HG03135 (cell line): ENCODE measurements around the gene TRIM59.

Experiments
- ATAC-seq: cut with Tn5 transposase; IDR thresholded peaks from one replicate; pipeline ENCODE4 v1.9.1; 2021; ENCODE audit warnings: mild to moderate bottlenecking, moderate library complexity; ENCODE audit not compliant: unreplicated experiment

The TRIM59 gene

GRCh38 chr3:160403796-160404470, 45.7 kb downstream of the TRIM59 start:
- ATAC-seq = no peak

DNA sequence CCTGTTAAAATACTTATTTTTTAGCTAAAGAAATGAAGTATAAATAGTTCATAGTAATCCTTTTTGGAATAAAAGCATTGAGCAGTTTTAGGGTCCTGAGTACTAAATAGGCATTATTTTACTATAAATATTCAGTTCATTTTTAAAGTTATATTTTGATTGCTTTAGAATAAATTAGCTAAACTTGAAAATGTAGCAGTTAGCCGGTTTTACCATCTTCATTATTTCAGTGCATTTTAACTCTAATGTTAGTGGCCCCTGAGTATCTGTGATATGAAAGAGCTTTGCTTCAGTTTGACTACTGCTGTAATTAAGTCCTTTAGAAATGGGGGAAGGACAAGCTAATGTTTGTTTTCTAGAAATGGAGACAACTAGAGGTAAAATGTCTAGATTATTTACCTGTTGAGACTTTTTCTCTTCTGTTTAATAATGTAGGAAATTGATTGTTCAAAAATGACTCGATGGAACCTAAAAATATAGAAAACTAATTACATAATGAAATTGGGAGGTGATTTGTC, 46.5 kb downstream of the TRIM59 start:
- ATAC-seq = no peak

GRCh38 chr3:160402221-160403027, 47.2 kb downstream of the TRIM59 start:
- ATAC-seq = no peak

- ATAC-seq = no peak
Measured at GRCh38 chr3:160401291-160402095, 48.1 kb downstream of the TRIM59 start.

DNA sequence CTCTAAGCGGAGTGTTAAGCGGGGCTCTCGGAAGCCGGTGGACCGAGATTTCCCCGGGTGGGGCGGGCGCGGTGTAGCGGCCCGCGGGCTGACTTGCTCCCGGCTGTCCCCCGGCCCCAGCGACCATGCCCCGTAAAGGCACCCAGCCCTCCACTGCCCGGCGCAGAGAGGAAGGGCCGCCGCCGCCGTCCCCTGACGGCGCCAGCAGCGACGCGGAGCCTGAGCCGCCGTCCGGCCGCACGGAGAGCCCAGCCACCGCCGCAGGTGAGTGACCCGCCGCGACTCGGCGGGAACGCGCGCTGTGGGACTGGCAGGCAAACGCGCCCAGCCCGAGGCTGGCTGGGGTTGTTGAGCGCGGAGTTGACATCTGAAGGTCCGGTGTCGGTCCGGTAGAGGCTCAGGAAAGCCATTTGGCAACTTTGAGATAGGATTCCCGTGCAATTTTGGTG, 48.9 kb downstream of the TRIM59 start:
- ATAC-seq = peak; percentile 12

GRCh38 chr3:160400030-160400701, 49.4 kb downstream of the TRIM59 start:
- peak; percentile 3 for ATAC-seq

DNA sequence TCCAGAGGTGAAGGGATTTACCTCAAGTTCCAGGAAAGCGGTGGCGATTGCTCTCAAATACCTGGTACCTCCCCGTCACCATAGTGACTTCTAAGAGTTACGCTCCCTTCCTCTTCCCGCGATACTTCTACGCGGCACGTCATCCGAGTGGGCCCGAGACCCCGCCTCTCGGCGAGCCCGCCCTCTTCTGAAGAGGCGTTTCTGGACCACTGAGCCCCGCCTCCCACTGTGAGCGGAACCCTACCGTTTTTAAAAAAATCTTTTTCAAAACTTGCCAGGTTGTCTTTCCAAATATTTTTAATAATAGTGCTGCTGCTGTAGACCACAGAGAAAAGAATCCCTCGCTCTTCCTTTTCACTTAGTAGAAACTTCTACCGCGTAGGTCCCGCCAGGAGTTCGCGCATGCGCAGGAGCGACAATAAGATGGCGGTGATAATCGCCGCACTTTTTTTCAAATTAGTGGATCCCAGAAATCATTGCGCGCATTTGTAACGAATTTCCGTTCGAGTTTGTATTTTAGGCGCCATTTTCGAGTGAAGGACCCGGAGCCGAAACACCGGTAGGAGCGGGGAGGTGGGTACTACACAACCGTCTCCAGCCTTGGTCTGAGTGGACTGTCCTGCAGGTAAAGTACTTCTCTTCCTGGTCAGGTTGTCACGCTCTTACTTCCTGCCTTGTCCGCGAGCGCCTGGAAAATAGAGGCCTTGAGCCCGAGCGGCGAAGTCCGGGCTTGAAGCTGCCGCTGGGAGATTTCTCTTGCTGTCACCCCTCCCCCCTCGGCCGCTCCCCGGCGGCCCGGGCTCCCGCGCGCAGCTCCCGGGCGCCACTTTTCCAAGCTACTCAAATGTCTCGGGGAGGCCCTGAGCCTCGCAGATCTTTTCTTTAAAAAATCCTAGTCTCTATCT, 50.2 kb downstream of the TRIM59 start, which contains the start of the genes IFT80 and SMC4:
Gene IFT80 (minus strand): TSS at position 101 of the 905 bp plus-strand sequence. CDS start 14,625 bp downstream, outside the sequence.
Gene SMC4 (plus strand): TSS at position 526 of the 905 bp plus-strand sequence. CDS start 1,177 bp downstream, outside the sequence.
- peak; percentile 94 for ATAC-seq

DNA sequence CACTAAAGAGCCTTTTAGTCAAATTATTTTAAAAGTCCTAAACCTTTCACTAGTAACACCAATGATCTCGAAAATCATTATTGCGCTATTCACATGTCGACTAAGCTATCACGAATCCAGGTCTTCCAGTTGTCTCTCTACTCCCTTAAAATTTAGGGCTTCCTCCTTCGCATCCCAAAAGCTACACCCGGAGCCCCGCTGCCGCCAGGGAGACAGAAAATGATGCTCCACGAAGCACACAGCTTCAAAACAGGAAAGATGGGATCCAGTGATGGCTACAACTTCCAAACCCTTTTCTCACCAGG, 50.8 kb downstream of the TRIM59 start:
- peak; percentile 7 for ATAC-seq

- ATAC-seq = no peak
Measured at GRCh38 chr3:160395297-160395696, 54.3 kb downstream of the TRIM59 start.

DNA sequence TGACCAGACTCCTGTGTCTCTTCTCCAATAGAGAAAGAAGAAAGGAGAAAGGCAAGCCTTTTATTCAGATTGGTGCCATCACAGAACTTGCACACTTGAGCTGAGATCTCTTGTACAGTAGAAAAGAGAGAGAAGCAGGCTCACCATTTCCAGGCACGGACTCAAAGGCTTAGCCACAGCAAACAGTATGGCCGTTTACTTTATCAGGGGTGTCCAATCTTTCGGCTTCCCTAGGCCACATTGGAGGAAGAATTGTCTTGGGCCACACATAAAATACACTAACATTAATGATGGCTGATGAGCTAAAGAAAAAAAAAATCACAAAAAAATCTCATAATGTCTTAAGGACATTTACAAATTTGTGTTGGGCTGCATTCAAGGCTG, 55.6 kb downstream of the TRIM59 start:
- no peak for ATAC-seq

DNA sequence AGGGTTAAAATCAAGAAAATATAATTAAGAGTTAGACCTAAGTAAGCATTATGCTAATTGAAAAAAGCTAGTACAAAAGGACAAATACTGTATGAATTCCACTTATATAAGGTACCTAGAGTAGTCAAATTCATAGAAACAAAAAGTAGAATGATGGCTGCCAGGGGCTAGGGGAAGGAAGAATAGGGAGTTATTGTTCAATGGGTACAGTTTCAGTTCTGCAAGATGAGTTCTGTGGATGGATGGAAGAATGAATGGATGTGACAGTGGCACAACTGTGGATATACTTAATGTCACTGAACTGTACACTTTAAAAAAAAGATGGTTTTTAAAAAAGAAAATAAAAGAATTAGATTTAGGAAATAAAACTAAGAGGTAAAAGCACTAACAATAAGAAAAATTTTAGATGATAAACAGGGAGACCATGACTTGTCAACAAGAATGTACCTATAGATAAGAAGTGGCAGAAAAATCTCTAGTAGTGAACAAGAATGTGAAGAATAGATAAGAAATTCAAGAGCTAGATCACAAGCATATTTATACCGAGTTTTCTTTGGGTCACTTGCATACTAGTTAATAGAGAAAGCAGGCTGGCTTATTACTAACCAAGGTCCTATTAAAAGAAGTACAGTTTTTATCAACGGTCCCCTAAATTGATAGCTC, 56.1 kb downstream of the TRIM59 start:
- ATAC-seq = no peak

GRCh38 chr3:160392798-160393197, 56.8 kb downstream of the TRIM59 start:
- no peak for ATAC-seq

- peak; percentile 55 for ATAC-seq
Measured at GRCh38 chr3:160390565-160391138, 58.9 kb downstream of the TRIM59 start.
